CD4-positive, CD25-positive, alpha-beta regulatory T cell (primary cell): ENCODE results near the gene DNAJC9. TPM values are rescaled to one million over a fixed set of nuclear protein-coding genes. Genes with fewer than 3 reads are reported as not detected.
"Not testable (repeated sequence)": the region's sequence is repeated elsewhere in the genome, so short reads cannot be mapped to it uniquely, and the experiment has no call there.

Experiments used
- ATAC-seq, 2 donors: fragments of 150-1000 bp; cut with Tn5 transposase; one replicate each; pipeline ENCODE4 v1.10.0; 2021; ENCODE audit warnings: low read depth in 2 of 2, moderate number of reproducible peaks in 2 of 2, moderate library complexity in 1 of 2
- DNase-seq, 3 donors: peaks; one replicate each; pipeline versions ENCODE4 v3.0.0 to v3.0.0-alpha.2; 2012 to 2022; ENCODE audit warnings: mixed read lengths in 1 of 3
- H3K27ac ChIP-seq: one replicate; pipeline ENCODE4 v1.7.0; 2013; ENCODE audit warnings: mild to moderate bottlenecking, low read length; ENCODE audit not compliant: insufficient read depth, poor library complexity, severe bottlenecking
- H3K27me3 ChIP-seq: one replicate; pipeline ENCODE4 v1.7.0; 2013; ENCODE audit warnings: low read length; ENCODE audit not compliant: control insufficient read depth, insufficient read depth
- H3K36me3 ChIP-seq: one replicate; pipeline ENCODE4 v1.7.0; 2013; ENCODE audit warnings: mild to moderate bottlenecking, low read length, moderate library complexity; ENCODE audit not compliant: control insufficient read depth, insufficient read depth
- H3K4me1 ChIP-seq: 2 replicates; pipeline ENCODE4 v1.7.0; 2013; ENCODE audit warnings: mild to moderate bottlenecking, low read length; ENCODE audit not compliant: insufficient read depth, control insufficient read depth, poor library complexity, severe bottlenecking
- H3K4me3 ChIP-seq: one replicate; pipeline ENCODE4 v1.7.0; 2013; ENCODE audit warnings: low read depth, mild to moderate bottlenecking, low read length, moderate library complexity
- H3K9me3 ChIP-seq, 2 experiments: 1 replicate in 1 of 2; 2 replicates in 1 of 2; pipeline ENCODE4 v1.7.0; 2013; ENCODE audit warnings: low read length in 2 of 2, mild to moderate bottlenecking in 1 of 2, moderate library complexity in 1 of 2; ENCODE audit not compliant: control insufficient read depth in 2 of 2
- H3K27ac Mint-ChIP-seq, 3 donors: one replicate each; pipeline ENCODE4 v1.8.0; 2020 to 2022; ENCODE audit warnings: mild to moderate bottlenecking in 3 of 3, mixed read lengths in 3 of 3, moderate library complexity in 2 of 3
- H3K27me3 Mint-ChIP-seq: one replicate; pipeline ENCODE4 v1.8.0; 2022; ENCODE audit warnings: mild to moderate bottlenecking, mixed read lengths
- H3K36me3 Mint-ChIP-seq: one replicate; pipeline ENCODE4 v1.8.0; 2020; ENCODE audit warnings: mixed read lengths
- H3K4me1 Mint-ChIP-seq, 4 donors: one replicate each; pipeline ENCODE4 v1.8.0; 2020 to 2022; ENCODE audit warnings: mixed read lengths in 4 of 4, mild to moderate bottlenecking in 1 of 4
- H3K4me3 Mint-ChIP-seq, 4 donors: one replicate each; pipeline ENCODE4 v1.8.0; 2020 to 2022; ENCODE audit warnings: mild to moderate bottlenecking in 4 of 4, mixed read lengths in 4 of 4, moderate library complexity in 3 of 4
- H3K9me3 Mint-ChIP-seq, 7 donors: one replicate each; pipeline ENCODE4 v1.8.0; 2020 to 2022; ENCODE audit warnings: mixed read lengths in 7 of 7, mild to moderate bottlenecking in 3 of 7, moderate library complexity in 2 of 7
- polyA plus RNA-seq, 4 donors: library from polyadenylated mRNA; unstranded; fragments of 300-500 nt; fragmentation: Illumina TruSeq; gene quantifications; one replicate each; pipeline ENCODE4 v1.2.3, GENCODE V29; 2021
- total RNA-seq: library from RNA; stranded (reverse); gene quantifications from one replicate; pipeline ENCODE4 v1.2.3, GENCODE V29; 2022

Gene DNAJC9
- total and polyA plus RNA-seq, 5 donors from 2014 or later, result 20.9 to 35.8 (median 33.9) TPM

DNA sequence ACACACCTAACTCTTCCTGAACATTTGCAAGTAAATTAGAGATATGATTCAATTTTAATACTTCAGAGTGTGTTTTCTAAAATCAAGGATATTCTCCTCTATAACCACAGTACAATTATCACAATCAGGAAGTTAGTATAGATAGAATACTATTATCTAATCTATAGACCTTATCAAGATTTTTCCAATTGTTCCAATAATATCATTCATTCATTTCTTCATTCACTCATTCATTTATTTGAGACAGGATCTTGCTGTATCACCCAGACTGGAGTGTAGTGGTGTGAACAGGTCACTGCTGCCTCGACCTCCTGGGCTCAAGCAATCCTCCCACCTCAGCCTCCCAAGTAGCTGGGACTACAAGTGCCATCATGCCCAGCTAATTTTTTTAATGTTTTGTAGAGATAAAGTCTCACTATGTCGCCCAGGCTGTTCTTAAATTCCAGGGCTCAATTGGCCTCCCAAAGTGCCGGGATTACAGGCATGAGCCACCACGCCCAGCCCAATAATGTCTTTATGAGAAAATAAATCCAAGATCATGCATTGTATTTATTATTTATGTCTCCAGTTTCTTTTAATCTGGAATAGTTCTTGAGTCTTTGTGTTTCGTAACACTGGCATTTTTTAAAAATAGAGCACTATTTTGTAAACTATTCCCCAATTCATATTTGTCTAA is 16.0 kb upstream of the DNAJC9 start:
- Mint-ChIP-seq H3K27me3 (peaks cover 13% of the 10 kb centered on the region), H3K4me1 (peaks cover 0 to 11% (median 1%) of the 10 kb centered on the region in 4 donors), H3K4me3 (no peak overlapping the region), H3K36me3 (no peaks in the 10 kb centered on the region), H3K9me3 (peaks cover 0 to 3% (median 0%) of the 10 kb centered on the region in 7 donors), H3K27ac (no peak overlapping the region)
- DNase-seq (no peak), ATAC-seq (no peak)
- Histone ChIP-seq H3K27ac (no peak overlapping the region), H3K9me3 (no peaks in the 10 kb centered on the region), H3K36me3 (no peaks in the 10 kb centered on the region), H3K4me3 (no peak overlapping the region), H3K27me3 (no peaks in the 10 kb centered on the region), H3K4me1 (no peaks in the 10 kb centered on the region)

DNA sequence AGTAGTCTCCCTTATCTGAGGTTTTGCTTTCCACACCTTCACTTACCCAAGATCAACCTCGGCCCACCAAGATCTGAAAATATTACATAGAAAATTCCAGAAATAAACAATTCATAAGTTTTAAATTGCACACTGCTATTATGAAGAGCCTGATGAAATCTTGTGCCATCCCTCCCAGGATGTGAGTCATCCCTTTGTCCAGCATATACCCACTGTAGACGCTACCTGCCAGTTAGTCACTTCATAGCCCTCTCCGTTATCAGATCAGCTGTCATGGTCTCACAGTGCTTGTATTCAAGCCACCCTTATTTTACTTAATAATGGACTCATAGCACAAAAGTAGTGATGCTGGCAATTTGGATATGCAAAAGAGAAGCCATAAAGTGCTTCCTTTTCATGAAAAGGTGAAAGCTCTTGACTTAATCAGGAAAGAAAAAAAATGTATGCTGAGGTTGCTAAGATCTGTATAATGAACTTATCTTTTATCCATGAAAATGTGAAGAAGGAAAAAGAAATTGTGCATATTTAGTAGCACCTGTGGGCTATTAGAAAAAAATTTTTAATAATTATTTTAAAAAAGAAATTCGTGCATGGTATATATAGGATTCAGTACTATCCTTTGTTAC is 15.2 kb upstream of the DNAJC9 start:
- Mint-ChIP-seq H3K9me3 (peaks cover 0 to 3% (median 0%) of the 10 kb centered on the region in 7 donors), H3K4me1 (peaks cover 0 to 11% (median 1%) of the 10 kb centered on the region in 4 donors), H3K36me3 (no peaks in the 10 kb centered on the region), H3K27me3 (peaks cover 6% of the 10 kb centered on the region), H3K4me3 (no peak overlapping the region), H3K27ac (no peak overlapping the region)
- Histone ChIP-seq H3K4me1 (no peaks in the 10 kb centered on the region), H3K9me3 (no peaks in the 10 kb centered on the region), H3K27ac (no peak overlapping the region), H3K27me3 (no peaks in the 10 kb centered on the region), H3K36me3 (no peaks in the 10 kb centered on the region), H3K4me3 (no peak overlapping the region)
- DNase-seq (no peak), ATAC-seq (no peak)

DNA sequence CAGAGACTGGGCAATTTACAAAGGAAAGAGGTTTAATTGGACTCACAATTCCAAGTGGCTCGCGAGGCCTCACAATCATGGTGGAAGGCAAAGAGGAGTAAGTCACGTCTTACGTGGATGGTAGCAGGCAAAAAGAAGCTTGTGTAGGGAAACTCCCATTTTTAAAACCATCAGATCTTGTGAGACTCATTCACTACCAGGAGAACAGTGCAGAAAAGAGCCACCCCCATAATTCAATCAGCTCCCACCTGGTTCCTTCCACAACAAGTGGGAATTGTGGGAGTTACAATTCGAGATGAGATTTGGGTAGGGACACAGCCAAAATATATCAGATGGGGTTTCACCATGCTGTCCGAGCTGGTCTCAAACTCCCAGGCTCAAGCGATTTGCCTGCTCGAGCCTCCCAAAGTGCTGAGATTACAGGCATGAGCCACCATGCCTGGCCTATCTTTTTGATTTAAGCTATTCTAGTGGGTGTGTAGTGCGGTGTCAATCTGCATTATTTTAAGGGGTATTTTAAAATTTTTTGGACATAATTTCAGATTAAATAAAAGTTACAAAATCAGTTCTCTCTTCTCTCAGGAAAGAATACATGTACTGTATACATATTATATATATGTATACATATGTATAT is 14.4 kb upstream of the DNAJC9 start:
- Mint-ChIP-seq H3K36me3 (no peaks in the 10 kb centered on the region), H3K27ac (no peak overlapping the region), H3K4me3 (no peak overlapping the region), H3K27me3 (peaks cover 6% of the 10 kb centered on the region), H3K9me3 (peaks cover 0 to 3% (median 0%) of the 10 kb centered on the region in 7 donors), H3K4me1 (peaks cover 0 to 11% (median 1%) of the 10 kb centered on the region in 4 donors)
- no peak for DNase-seq
- H3K27me3 ChIP-seq, result no peaks in the 10 kb centered on the region
- no peak overlapping the region for H3K4me3 ChIP-seq
- no peaks in the 10 kb centered on the region for H3K4me1 ChIP-seq
- H3K9me3 ChIP-seq, result no peaks in the 10 kb centered on the region
- H3K27ac ChIP-seq, result no peak overlapping the region
- ATAC-seq, result no peak
- no peaks in the 10 kb centered on the region for H3K36me3 ChIP-seq

DNA sequence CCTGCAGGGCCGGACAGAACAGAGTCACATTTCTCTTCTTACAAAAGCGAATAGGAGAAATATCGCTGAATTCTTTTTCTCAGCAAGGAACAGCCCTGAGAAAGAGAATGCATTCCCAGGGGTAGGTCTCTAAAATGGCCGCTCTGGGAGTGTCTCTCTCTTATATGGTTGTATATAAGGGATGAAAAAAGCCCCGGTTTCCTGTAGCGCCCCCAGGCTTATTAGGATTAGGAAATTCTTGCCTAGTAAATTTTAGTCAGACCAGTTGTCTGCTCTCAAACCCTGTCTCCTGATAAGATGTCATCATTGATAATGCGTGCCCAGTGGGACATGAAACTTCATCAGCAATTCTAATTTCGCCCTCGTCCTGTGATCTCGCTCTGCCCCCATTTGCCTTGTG is 11.6 kb upstream of the DNAJC9 start:
- H3K36me3 Mint-ChIP-seq, H3K4me1 Mint-ChIP-seq, DNase-seq, H3K4me1 ChIP-seq, H3K4me3 Mint-ChIP-seq, H3K4me3 ChIP-seq, H3K27me3 Mint-ChIP-seq, H3K27ac ChIP-seq, ATAC-seq, H3K27ac Mint-ChIP-seq, H3K9me3 Mint-ChIP-seq, H3K27me3 ChIP-seq, H3K9me3 ChIP-seq, H3K36me3 ChIP-seq: not testable (repeated sequence)

- ATAC-seq, result no peak
- no peaks in the 10 kb centered on the region for H3K27me3 ChIP-seq
- Mint-ChIP-seq H3K4me1 (peaks cover 12 to 36% (median 24%) of the 10 kb centered on the region in 4 donors), H3K4me3 (peak overlapping the region; percentile 96 to 98 (median 98)), H3K9me3 (no peaks in the 10 kb centered on the region), H3K27ac (peak overlapping the region; percentile 96 to 98 (median 96)), H3K27me3 (no peaks in the 10 kb centered on the region), H3K36me3 (peaks cover 17% of the 10 kb centered on the region)
- peaks cover 8% of the 10 kb centered on the region for H3K36me3 ChIP-seq
- H3K9me3 ChIP-seq, result no peaks in the 10 kb centered on the region
- H3K4me3 ChIP-seq, result peak overlapping the region; percentile 98
- DNase-seq, result peak in 1 of 3 donors; percentile 33
- H3K4me1 ChIP-seq, result peaks cover 24% of the 10 kb centered on the region
- H3K27ac ChIP-seq, result peak overlapping the region; percentile 81
Measured at GRCh38 chr10:73253225-73253555, 6.1 kb upstream of the DNAJC9 start.

DNA sequence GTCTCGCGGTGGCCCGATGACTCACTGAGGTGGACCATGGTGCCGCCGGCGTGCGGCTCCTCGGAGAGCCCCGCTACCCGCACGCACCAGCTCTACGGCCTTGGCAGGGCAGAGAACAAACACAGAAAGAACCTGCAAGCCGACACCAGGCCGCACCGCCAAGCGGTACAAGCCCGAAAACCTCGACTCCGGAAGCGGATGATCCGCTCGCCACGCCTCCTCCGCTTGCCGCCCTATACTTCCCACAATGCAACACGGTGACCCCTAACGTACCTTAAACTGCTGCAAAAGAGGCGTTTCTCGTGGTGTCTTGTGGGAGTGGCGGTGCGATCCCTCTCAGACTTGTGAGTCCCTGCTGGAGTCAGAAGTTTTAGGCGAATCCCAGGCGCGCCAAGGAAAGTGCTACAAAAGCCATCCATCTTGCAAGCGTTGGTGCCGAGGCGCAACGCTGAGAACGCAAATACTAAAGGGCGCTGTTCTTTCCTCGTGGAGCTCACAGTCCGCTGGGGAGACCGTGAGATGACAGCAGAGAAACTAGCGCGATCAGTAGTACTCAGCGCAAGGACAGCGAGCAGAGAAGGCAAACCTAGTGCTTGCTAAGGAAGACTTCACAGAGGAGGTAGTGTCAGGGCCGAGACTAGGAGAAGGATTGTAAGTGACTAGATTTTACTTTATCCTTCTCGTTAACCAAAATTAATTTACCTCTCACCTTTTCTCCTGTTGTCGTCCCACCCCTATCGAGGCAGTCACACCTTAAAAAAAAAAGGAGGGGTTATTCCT is 5.6 kb upstream of the DNAJC9 start, which contains the start of gene MRPS16:
Gene MRPS16 (minus strand): TSS at position 200 of the 780 bp plus-strand sequence. CDS start 162 bp downstream, at position 38.
- Histone ChIP-seq H3K4me3 (peak within 1 kb of the TSS; percentile 98), H3K27me3 (no peaks in the 10 kb centered on the region), H3K27ac (peak within 1 kb of the TSS; percentile 81), H3K4me1 (peaks cover 27% of the 10 kb centered on the region), H3K9me3 (no peaks in the 10 kb centered on the region), H3K36me3 (peaks cover 8% of the 10 kb centered on the region)
- Mint-ChIP-seq H3K27ac (peak within 1 kb of the TSS; percentile 96 to 98 (median 96)), H3K4me3 (peak within 1 kb of the TSS; percentile 96 to 98 (median 98)), H3K4me1 (peaks cover 12 to 42% (median 25%) of the 10 kb centered on the region in 4 donors), H3K9me3 (no peaks in the 10 kb centered on the region), H3K27me3 (no peaks in the 10 kb centered on the region), H3K36me3 (peaks cover 17% of the 10 kb centered on the region)
- DNase-seq (peak; percentile 93 to 97 (median 95)), ATAC-seq (peak; percentile 94 to 96)

- Histone ChIP-seq H3K9me3 (no peaks in the 10 kb centered on the region), H3K27me3 (no peaks in the 10 kb centered on the region), H3K36me3 (peaks cover 8% of the 10 kb centered on the region), H3K27ac (peak overlapping the region; percentile 81), H3K4me3 (peak overlapping the region; percentile 98), H3K4me1 (peaks cover 30% of the 10 kb centered on the region)
- no peaks in the 10 kb centered on the region for H3K9me3 Mint-ChIP-seq
- DNase-seq (peak in 1 of 3 donors; percentile 6), ATAC-seq (peak in 1 of 2 donors; percentile 37)
- H3K27me3 Mint-ChIP-seq, result no peaks in the 10 kb centered on the region
- H3K36me3 Mint-ChIP-seq, result peaks cover 17% of the 10 kb centered on the region
- peaks cover 15 to 50% (median 30%) of the 10 kb centered on the region in 4 donors for H3K4me1 Mint-ChIP-seq
- peak overlapping the region; percentile 96 to 98 (median 96) for H3K27ac Mint-ChIP-seq
- H3K4me3 Mint-ChIP-seq, result peak overlapping the region; percentile 96 to 98 (median 98)
Measured at GRCh38 chr10:73251683-73252444, 4.8 kb upstream of the DNAJC9 start.
